Thoracic aorta (tissue), 2 donors: ENCODE data around the gene ZGRF1. TPM values are rescaled to one million over a fixed set of nuclear protein-coding genes. Genes with fewer than 3 reads are reported as not detected.

Source experiments
- ATAC-seq: fragments of 150-250 bp; one replicate; pipeline ENCODE4 v1.8.0; 2017; ENCODE audit warnings: low read depth; ENCODE audit not compliant: insufficient number of reproducible peaks, low FRiP score
- DNase-seq: peaks from one replicate; pipeline ENCODE4 v3.0.0-alpha.2; 2020; ENCODE audit warnings: low spot score
- H3K27ac ChIP-seq, 2 donors: fragments of 200-600 bp; sonication (generic); 1 replicate in 1 of 2; 2 replicates in 1 of 2; pipeline ENCODE4 v1.5.1; 2016; ENCODE audit warnings: mild to moderate bottlenecking in 2 of 2, moderate library complexity in 2 of 2
- H3K27me3 ChIP-seq: fragments of 200-600 bp; sonication (generic); replicated peaks from 2 replicates; pipeline ENCODE4 v1.6.0; 2016; ENCODE audit warnings: mild to moderate bottlenecking; ENCODE audit not compliant: insufficient read depth
- H3K36me3 ChIP-seq: fragments of 200-600 bp; sonication (generic); one replicate; pipeline ENCODE4 v1.5.1; 2016
- H3K4me1 ChIP-seq, 2 donors: fragments of 200-600 bp; sonication (generic); 1 replicate in 1 of 2; 2 replicates in 1 of 2; pipeline versions ENCODE4 v1.5.1 to v1.6.0; 2016; ENCODE audit warnings: low read depth in 2 of 2, mild to moderate bottlenecking in 1 of 2; ENCODE audit not compliant: control insufficient read depth in 1 of 2
- H3K4me3 ChIP-seq: fragments of 200-600 bp; sonication (generic); 2 replicates; pipeline ENCODE4 v1.5.1; 2016; ENCODE audit warnings: mild to moderate bottlenecking
- H3K9me3 ChIP-seq: fragments of 200-600 bp; sonication (generic); 2 replicates; pipeline ENCODE4 v1.5.1; 2016
- CTCF ChIP-seq: fragments of 200-600 bp; sonication (generic); IDR thresholded peaks from one replicate; pipeline ENCODE4 v1.5.1; 2019; ENCODE audit warnings: antibody characterized with exemption
- total RNA-seq, 2 donors: library from RNA; depleted of rRNA; stranded (reverse); fragments of >200 nt; gene quantifications; one replicate each; pipeline versions ENCODE4 v1.1.0 to v1.2.3, GENCODE V29; 2016

ZGRF1 gene
- total RNA-seq, 2 donors from 2014 or later: 4.3 to 9.9 TPM

GRCh38 chr4:112567536-112567935 lies 69.2 kb downstream of the ZGRF1 start:
- DNase-seq (no peak), ATAC-seq (no peak)
- Histone ChIP-seq H3K4me3 (no peak overlapping the region), H3K36me3 (no peaks in the 10 kb centered on the region), H3K9me3 (no peaks in the 10 kb centered on the region), H3K27ac (no peak overlapping the region), H3K27me3 (no peaks in the 10 kb centered on the region), H3K4me1 (no peaks in the 10 kb centered on the region)
- no peak for TF ChIP-seq CTCF

- Histone ChIP-seq H3K36me3 (no peaks in the 10 kb centered on the region), H3K27me3 (no peaks in the 10 kb centered on the region), H3K27ac (no peak overlapping the region), H3K4me3 (no peak overlapping the region), H3K4me1 (no peaks in the 10 kb centered on the region), H3K9me3 (no peaks in the 10 kb centered on the region)
- TF ChIP-seq CTCF: no peak
- no peak for DNase-seq
- no peak for ATAC-seq
Observed at GRCh38 chr4:112564706-112565270, 71.9 kb downstream of the ZGRF1 start.

- no peak overlapping the region for H3K4me3 ChIP-seq
- ATAC-seq (no peak), DNase-seq (no peak)
- no peaks in the 10 kb centered on the region for H3K9me3 ChIP-seq
- H3K4me1 ChIP-seq: no peaks in the 10 kb centered on the region
- TF ChIP-seq CTCF: no peak
- no peak overlapping the region for H3K27ac ChIP-seq
- H3K27me3 ChIP-seq: no peaks in the 10 kb centered on the region
- H3K36me3 ChIP-seq: no peaks in the 10 kb centered on the region
Observed at GRCh38 chr4:112563431-112564200, 73.1 kb downstream of the ZGRF1 start.

- no peaks in the 10 kb centered on the region for H3K27me3 ChIP-seq
- H3K4me3 ChIP-seq: no peak overlapping the region
- H3K4me1 ChIP-seq: no peaks in the 10 kb centered on the region
- no peak for TF ChIP-seq CTCF
- no peaks in the 10 kb centered on the region for H3K9me3 ChIP-seq
- H3K27ac ChIP-seq: no peak overlapping the region
- DNase-seq (no peak), ATAC-seq (no peak)
- H3K36me3 ChIP-seq: no peaks in the 10 kb centered on the region
Observed at GRCh38 chr4:112562254-112562879, 74.3 kb downstream of the ZGRF1 start.

GRCh38 chr4:112560084-112560483 lies 76.6 kb downstream of the ZGRF1 start:
- ATAC-seq (no peak), DNase-seq (no peak)
- no peaks in the 10 kb centered on the region for H3K27me3 ChIP-seq
- no peak overlapping the region for H3K4me3 ChIP-seq
- no peak for TF ChIP-seq CTCF
- no peaks in the 10 kb centered on the region for H3K4me1 ChIP-seq
- no peaks in the 10 kb centered on the region for H3K9me3 ChIP-seq
- no peak overlapping the region for H3K27ac ChIP-seq
- H3K36me3 ChIP-seq: no peaks in the 10 kb centered on the region
